ENCODE data around the gene IRF2BPL.
A peak's percentile ranks its signal among the peaks of the same experiment; 100 is the strongest.

DNA sequence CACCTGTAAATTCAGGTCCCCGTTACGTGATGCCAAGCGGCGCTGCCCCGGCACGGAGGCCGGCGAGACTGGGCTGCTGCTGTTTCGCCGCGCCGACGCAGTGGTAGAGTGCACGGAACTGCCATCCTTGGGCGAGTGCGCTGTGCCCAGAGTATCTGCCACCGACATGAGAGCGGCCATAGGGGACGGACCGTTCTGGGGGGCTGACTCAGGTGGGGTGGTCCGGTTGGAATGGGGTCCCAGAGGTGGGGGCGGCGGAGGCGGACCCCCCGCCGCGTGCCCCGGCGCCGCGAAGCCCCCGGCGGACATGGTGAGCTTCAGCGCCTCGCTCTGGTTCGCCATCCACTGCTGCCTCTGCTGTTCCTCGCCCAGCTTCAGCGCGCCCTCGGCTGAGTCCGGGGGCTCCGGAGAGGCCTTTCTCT lies 2.8 kb downstream of the IRF2BPL start:
- TF ChIP-seq, protein P1, sequence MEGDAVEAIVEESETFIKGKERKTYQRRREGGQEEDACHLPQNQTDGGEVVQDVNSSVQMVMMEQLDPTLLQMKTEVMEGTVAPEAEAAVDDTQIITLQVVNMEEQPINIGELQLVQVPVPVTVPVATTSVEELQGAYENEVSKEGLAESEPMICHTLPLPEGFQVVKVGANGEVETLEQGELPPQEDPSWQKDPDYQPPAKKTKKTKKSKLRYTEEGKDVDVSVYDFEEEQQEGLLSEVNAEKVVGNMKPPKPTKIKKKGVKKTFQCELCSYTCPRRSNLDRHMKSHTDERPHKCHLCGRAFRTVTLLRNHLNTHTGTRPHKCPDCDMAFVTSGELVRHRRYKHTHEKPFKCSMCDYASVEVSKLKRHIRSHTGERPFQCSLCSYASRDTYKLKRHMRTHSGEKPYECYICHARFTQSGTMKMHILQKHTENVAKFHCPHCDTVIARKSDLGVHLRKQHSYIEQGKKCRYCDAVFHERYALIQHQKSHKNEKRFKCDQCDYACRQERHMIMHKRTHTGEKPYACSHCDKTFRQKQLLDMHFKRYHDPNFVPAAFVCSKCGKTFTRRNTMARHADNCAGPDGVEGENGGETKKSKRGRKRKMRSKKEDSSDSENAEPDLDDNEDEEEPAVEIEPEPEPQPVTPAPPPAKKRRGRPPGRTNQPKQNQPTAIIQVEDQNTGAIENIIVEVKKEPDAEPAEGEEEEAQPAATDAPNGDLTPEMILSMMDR (conservative IDR thresholded peaks at IDR 0.05; ENCODE audit: low read depth, low read length) = 0 out of 2 replicates have a peak, but pooled peaks have one; percentile 7
- no peak for TF ChIP-seq EZH2 (IDR thresholded peaks at IDR 0.05; ENCODE audit: borderline replicate concordance, low read depth, low read length, poor library complexity, severe bottlenecking)

All from A673 (cell line).